ENCODE results near the gene PCDHA1.

- TF ChIP-seq, protein P1, sequence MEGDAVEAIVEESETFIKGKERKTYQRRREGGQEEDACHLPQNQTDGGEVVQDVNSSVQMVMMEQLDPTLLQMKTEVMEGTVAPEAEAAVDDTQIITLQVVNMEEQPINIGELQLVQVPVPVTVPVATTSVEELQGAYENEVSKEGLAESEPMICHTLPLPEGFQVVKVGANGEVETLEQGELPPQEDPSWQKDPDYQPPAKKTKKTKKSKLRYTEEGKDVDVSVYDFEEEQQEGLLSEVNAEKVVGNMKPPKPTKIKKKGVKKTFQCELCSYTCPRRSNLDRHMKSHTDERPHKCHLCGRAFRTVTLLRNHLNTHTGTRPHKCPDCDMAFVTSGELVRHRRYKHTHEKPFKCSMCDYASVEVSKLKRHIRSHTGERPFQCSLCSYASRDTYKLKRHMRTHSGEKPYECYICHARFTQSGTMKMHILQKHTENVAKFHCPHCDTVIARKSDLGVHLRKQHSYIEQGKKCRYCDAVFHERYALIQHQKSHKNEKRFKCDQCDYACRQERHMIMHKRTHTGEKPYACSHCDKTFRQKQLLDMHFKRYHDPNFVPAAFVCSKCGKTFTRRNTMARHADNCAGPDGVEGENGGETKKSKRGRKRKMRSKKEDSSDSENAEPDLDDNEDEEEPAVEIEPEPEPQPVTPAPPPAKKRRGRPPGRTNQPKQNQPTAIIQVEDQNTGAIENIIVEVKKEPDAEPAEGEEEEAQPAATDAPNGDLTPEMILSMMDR (conservative IDR thresholded peaks at IDR 0.05; ENCODE audit: low read depth, low read length), result no peak
- TF ChIP-seq EZH2 (IDR thresholded peaks at IDR 0.05; ENCODE audit: borderline replicate concordance, low read depth, low read length, poor library complexity, severe bottlenecking), result no peak
These were observed 193.0 kb downstream of the PCDHA1 start for GRCh38 chr5:140978983-140979382.

Measured in A673 (cell line).